ENCODE measurements around the gene LRRN2. TPM values are rescaled to one million over a fixed set of nuclear protein-coding genes. Genes with fewer than 3 reads are reported as not detected.

Gene LRRN2
- total RNA-seq, 5 donors from 2014 or later (not counting 1 experiment from before 2014, with no cell fraction given): 0.03 TPM; not detected in 4

DNA sequence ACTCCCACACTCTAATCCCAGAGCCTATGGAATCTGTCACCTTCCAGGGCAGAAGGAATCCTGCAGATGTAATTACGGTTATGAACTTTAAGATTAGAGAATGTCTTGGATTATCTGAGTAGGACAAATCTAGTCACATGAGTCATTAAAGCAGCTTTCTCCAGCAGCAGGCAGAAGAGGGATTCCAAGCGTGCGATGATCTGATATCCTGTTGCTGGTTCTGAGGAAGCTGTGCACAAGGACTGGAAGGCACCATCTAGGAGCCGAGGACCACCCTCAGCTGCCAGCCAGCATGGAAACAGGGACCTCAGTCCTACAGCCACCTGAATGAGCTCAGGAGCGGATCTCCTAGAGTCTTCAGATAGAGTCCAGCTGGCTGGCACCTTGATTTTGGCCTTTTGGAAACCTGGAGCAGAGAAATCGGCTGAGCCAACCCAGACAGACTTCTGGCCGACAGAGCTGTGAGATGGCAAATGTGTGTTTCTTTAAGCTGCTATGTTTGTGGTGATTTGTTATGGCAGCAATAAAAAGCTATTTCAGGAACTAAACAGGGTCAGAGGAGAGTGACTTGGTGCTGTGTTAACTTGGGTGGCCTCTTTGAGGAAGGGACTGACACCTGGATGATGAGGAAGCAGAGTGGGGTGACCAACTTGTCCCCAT, 34.5 kb downstream of the LRRN2 start:
- CTCF ChIA-PET: no interaction called here
- peaks cover 8 to 18% of the 10 kb centered on the region in 2 donors for H3K27me3 Mint-ChIP-seq

DNA sequence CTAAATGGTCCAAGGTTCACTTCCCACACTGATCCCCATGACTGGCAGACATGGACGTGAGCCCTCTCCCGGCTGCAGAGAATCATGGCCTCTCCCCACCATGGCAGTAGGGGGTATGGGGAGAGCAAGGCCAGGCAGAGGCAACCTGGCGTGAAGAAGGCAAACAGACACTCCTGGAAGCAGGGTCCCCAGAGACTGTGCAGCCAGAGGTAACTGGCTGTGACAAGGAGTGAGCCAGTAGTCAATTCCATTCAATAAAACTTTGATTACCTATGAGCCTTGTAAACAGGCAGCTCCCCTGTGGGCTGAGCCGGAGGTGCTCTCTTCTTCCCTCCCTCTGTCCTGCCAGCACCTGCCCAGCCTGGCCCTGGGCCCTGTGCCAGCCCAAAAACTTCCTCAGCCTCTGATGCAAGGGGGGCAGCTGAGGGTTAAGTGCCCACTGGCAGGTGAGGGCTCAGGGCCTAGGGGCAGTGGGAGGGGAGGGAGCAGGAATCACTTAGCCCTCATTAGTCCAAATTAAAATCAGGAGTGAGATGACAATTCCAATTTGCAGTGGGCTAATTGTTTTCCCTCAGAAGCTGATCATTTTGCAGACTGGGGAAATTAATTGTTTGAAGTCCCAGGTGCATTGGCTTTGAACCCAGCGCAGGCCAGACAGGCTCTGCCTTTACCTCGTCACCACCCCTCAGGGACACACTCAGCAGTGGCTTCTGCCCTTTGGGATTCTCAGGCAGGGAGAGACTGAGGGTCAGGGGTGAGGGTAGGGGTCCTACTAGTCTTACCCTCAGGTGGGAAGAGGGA, 35.6 kb downstream of the LRRN2 start:
- peaks cover 4 to 17% of the 10 kb centered on the region in 2 donors for H3K27me3 Mint-ChIP-seq
- CTCF ChIA-PET: no interaction called here

More for the DNA sequence above, 34.5 kb downstream of the LRRN2 start:
- no peak for DNase-seq
- H3K27ac ChIP-seq (ENCODE audit: low read length): no peak overlapping the region
- Mint-ChIP-seq H3K27ac (no peak overlapping the region), H3K4me3 (no peak overlapping the region), H3K9me3 (no peaks in the 10 kb centered on the region), H3K4me1 (no peaks in the 10 kb centered on the region), H3K36me3 (no peaks in the 10 kb centered on the region)
- POLR2A ChIA-PET: no interaction called here
- H3K4me1 ChIP-seq (ENCODE audit: control insufficient read depth in 1 of 2, extremely low read depth in 1 of 2, insufficient read depth in 2 of 2, low read length in 2 of 2): no peaks in the 10 kb centered on the region
- ATAC-seq (replicated peaks in 1 of 4): no peak
- 86% methylated on average over 6 of the region's 7 CpGs for WGBS (ENCODE audit: insufficient coverage)
- peaks cover 0 to 23% of the 10 kb centered on the region in 2 experiments for H3K27me3 ChIP-seq (replicated peaks in 1 of 2; ENCODE audit: control insufficient read depth in 2 of 2, extremely low read depth in 1 of 2, insufficient read depth in 2 of 2, low read length in 1 of 2)
- H3K36me3 ChIP-seq (ENCODE audit: control insufficient read depth in 2 of 2, extremely low read depth in 1 of 2, insufficient read depth in 1 of 2, low read length in 1 of 2): no peaks in the 10 kb centered on the region
- no peaks in the 10 kb centered on the region for H3K9me3 ChIP-seq
- no peak overlapping the region for H3K4me3 ChIP-seq (ENCODE audit: control insufficient read depth in 1 of 2, extremely low read depth in 1 of 2, low read length in 1 of 2)

DNA sequence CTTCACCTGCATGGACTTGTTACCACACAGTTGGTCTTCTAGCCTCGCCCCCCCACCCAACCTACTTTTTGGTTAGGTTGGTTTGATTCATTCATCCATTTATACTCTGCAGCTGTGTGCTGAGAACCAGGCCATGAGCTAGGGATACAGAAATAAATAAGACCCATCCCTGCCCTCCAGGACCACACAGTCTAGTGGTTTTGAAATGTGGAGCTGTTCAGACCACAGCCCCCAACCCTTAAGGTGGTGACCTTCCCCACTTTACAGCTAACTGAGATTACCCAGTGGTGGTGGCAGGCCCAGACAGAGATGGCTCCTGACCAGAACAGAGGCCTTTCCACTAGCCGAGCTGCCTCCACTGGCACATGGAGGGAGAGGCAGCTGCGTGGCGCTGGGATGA, 37.0 kb downstream of the LRRN2 start:
- ChIA-PET POLR2A (no interaction called here), CTCF (interaction anchor here in 1 of 2 donors (0.6 kb wide), 1 partner anchor 11 kb away, joined by 3 read pairs; no protein-coding TSS in a partner anchor)
- Histone ChIP-seq H3K9me3 (no peaks in the 10 kb centered on the region), H3K4me1 (ENCODE audit: control insufficient read depth in 1 of 2, extremely low read depth in 1 of 2, insufficient read depth in 2 of 2, low read length in 2 of 2) (no peaks in the 10 kb centered on the region), H3K27me3 (replicated peaks in 1 of 2; ENCODE audit: control insufficient read depth in 2 of 2, extremely low read depth in 1 of 2, insufficient read depth in 2 of 2, low read length in 1 of 2) (peaks cover 0 to 27% of the 10 kb centered on the region in 2 experiments), H3K27ac (ENCODE audit: low read length) (no peak overlapping the region), H3K4me3 (ENCODE audit: control insufficient read depth in 1 of 2, extremely low read depth in 1 of 2, low read length in 1 of 2) (no peak overlapping the region), H3K36me3 (ENCODE audit: control insufficient read depth in 2 of 2, extremely low read depth in 1 of 2, insufficient read depth in 1 of 2, low read length in 1 of 2) (no peaks in the 10 kb centered on the region)
- no peaks in the 10 kb centered on the region for H3K9me3 Mint-ChIP-seq
- H3K4me1 Mint-ChIP-seq: no peaks in the 10 kb centered on the region
- no peak overlapping the region for H3K4me3 Mint-ChIP-seq
- no peaks in the 10 kb centered on the region for H3K36me3 Mint-ChIP-seq
- no CpG with 5 or more reads among the region's 4 CpGs for WGBS (ENCODE audit: insufficient coverage)
- ATAC-seq (replicated peaks in 1 of 4): no peak
- peaks cover 9 to 23% of the 10 kb centered on the region in 2 donors for H3K27me3 Mint-ChIP-seq
- no peak for DNase-seq
- H3K27ac Mint-ChIP-seq: no peak overlapping the region

More for the DNA sequence above, 35.6 kb downstream of the LRRN2 start:
- H3K27ac Mint-ChIP-seq: no peak overlapping the region
- POLR2A ChIA-PET: no interaction called here
- no peaks in the 10 kb centered on the region for H3K9me3 Mint-ChIP-seq
- no peak overlapping the region for H3K4me3 Mint-ChIP-seq
- ATAC-seq (replicated peaks in 1 of 4): no peak
- H3K36me3 ChIP-seq (ENCODE audit: control insufficient read depth in 2 of 2, extremely low read depth in 1 of 2, insufficient read depth in 1 of 2, low read length in 1 of 2): no peaks in the 10 kb centered on the region
- H3K4me3 ChIP-seq (ENCODE audit: control insufficient read depth in 1 of 2, extremely low read depth in 1 of 2, low read length in 1 of 2): no peak overlapping the region
- H3K27ac ChIP-seq (ENCODE audit: low read length): no peak overlapping the region
- H3K9me3 ChIP-seq: no peaks in the 10 kb centered on the region
- DNase-seq: no peak
- WGBS (ENCODE audit: insufficient coverage): 100% methylated on average over 2 of the region's 6 CpGs
- no peaks in the 10 kb centered on the region for H3K36me3 Mint-ChIP-seq
- no peaks in the 10 kb centered on the region for H3K4me1 Mint-ChIP-seq
- H3K4me1 ChIP-seq (ENCODE audit: control insufficient read depth in 1 of 2, extremely low read depth in 1 of 2, insufficient read depth in 2 of 2, low read length in 2 of 2): no peaks in the 10 kb centered on the region
- H3K27me3 ChIP-seq (replicated peaks in 1 of 2; ENCODE audit: control insufficient read depth in 2 of 2, extremely low read depth in 1 of 2, insufficient read depth in 2 of 2, low read length in 1 of 2): peaks cover 0 to 23% of the 10 kb centered on the region in 2 experiments

DNA sequence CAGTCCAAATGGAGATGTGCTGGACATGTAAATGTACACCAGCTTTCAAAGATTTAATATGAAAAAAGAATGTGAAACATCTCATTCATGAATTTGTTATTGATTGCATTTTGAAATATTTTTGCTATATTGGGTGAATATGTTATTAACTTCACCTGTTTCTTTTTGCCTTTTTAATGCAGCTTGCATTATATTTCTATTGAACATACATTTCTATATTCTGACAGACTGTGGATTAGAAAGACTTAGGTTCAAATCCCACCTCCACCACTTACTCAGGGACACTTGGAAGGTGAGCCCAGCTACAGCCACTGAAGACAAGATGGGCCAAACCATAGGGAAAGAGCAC, 37.8 kb downstream of the LRRN2 start:
- no peaks in the 10 kb centered on the region for H3K36me3 ChIP-seq (ENCODE audit: control insufficient read depth in 2 of 2, extremely low read depth in 1 of 2, insufficient read depth in 1 of 2, low read length in 1 of 2)
- Mint-ChIP-seq H3K4me3 (no peak overlapping the region), H3K27me3 (peaks cover 6 to 23% of the 10 kb centered on the region in 2 donors), H3K9me3 (no peaks in the 10 kb centered on the region), H3K27ac (no peak overlapping the region), H3K4me1 (no peaks in the 10 kb centered on the region), H3K36me3 (no peaks in the 10 kb centered on the region)
- ChIA-PET CTCF (no interaction called here), POLR2A (no interaction called here)
- peaks cover 0 to 22% of the 10 kb centered on the region in 2 experiments for H3K27me3 ChIP-seq (replicated peaks in 1 of 2; ENCODE audit: control insufficient read depth in 2 of 2, extremely low read depth in 1 of 2, insufficient read depth in 2 of 2, low read length in 1 of 2)
- no peak overlapping the region for H3K4me3 ChIP-seq (ENCODE audit: control insufficient read depth in 1 of 2, extremely low read depth in 1 of 2, low read length in 1 of 2)
- ATAC-seq (replicated peaks in 1 of 4) (no peak), DNase-seq (no peak)
- H3K9me3 ChIP-seq: no peaks in the 10 kb centered on the region
- H3K27ac ChIP-seq (ENCODE audit: low read length): no peak overlapping the region
- H3K4me1 ChIP-seq (ENCODE audit: control insufficient read depth in 1 of 2, extremely low read depth in 1 of 2, insufficient read depth in 2 of 2, low read length in 2 of 2): no peaks in the 10 kb centered on the region

DNA sequence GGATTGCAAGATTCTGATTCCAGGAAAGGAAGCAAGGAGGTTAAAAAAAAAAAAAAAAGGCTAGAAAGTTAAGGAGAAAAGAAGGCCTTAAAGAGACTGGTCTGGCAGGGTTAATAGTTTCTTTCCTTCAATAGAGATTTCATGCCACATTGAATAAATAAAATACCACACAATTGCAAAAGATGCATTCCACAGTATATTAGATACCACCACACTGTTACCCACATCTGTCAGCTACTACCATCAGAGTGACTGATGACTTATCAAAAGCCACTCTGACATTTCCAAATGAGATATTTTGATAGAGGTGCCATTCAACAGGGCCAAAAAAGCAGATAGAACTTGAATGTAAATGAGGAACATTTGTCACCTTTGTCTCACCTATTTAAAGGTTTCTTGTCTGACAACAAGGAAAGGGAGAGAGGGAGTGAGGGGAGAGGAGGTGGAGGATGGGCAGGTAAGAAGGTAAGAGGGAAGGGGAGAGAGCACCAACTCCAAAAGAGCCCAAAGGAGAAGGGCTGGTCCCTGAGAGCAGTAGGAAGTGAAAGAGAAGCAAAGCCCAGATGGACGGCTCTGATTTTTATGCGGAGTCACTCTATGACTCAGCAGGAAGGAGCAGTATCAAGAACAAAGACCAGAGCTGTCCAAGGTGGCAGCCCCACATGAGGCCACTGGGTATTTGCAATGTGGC, 38.3 kb downstream of the LRRN2 start:
- CTCF ChIA-PET: interaction anchor here in 1 of 2 donors (0.6 kb wide), 1 partner anchor 674 kb away, joined by 3 read pairs; no protein-coding TSS in a partner anchor
- POLR2A ChIA-PET: no interaction called here
- peaks cover 6 to 20% of the 10 kb centered on the region in 2 donors for H3K27me3 Mint-ChIP-seq
- H3K36me3 ChIP-seq (ENCODE audit: control insufficient read depth in 2 of 2, extremely low read depth in 1 of 2, insufficient read depth in 1 of 2, low read length in 1 of 2): no peaks in the 10 kb centered on the region
- H3K4me3 Mint-ChIP-seq: no peak overlapping the region
- H3K4me1 ChIP-seq (ENCODE audit: control insufficient read depth in 1 of 2, extremely low read depth in 1 of 2, insufficient read depth in 2 of 2, low read length in 2 of 2): no peaks in the 10 kb centered on the region
- DNase-seq: peak in 1 of 35 experiments; percentile 7
- no peaks in the 10 kb centered on the region for H3K9me3 ChIP-seq
- no peak overlapping the region for H3K27ac ChIP-seq (ENCODE audit: low read length)
- no peaks in the 10 kb centered on the region for H3K9me3 Mint-ChIP-seq
- H3K27ac Mint-ChIP-seq: no peak overlapping the region
- peaks cover 0 to 20% of the 10 kb centered on the region in 2 experiments for H3K27me3 ChIP-seq (replicated peaks in 1 of 2; ENCODE audit: control insufficient read depth in 2 of 2, extremely low read depth in 1 of 2, insufficient read depth in 2 of 2, low read length in 1 of 2)
- WGBS (ENCODE audit: insufficient coverage): 29% methylated on average over 1 of the region's 2 CpGs
- no peaks in the 10 kb centered on the region for H3K4me1 Mint-ChIP-seq
- no peak overlapping the region for H3K4me3 ChIP-seq (ENCODE audit: control insufficient read depth in 1 of 2, extremely low read depth in 1 of 2, low read length in 1 of 2)
- ATAC-seq (replicated peaks in 1 of 4): no peak
- no peaks in the 10 kb centered on the region for H3K36me3 Mint-ChIP-seq

DNA sequence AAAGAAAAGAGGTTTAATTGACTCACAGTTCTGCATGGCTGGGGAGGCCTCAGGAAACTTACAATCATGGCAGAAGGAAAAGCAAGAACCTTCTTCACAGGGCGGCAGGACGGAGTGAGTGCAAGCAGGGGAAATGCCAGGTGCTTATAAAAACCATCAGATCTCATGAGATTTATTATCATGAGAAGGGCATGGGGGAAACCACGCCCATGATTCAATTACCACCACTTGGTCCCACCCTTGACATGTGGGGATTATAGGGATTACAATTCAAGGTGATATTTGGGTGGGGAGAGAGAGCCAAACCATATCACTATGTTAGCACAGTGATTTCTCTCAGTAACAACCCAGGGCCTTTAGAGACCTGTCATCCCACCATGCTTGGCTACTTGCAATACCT, 39.9 kb downstream of the LRRN2 start:
- CTCF ChIA-PET: no interaction called here

More for the DNA sequence above, 39.9 kb downstream of the LRRN2 start:
- H3K4me3 Mint-ChIP-seq: no peak overlapping the region
- DNase-seq (no peak), ATAC-seq (replicated peaks in 1 of 4) (no peak)
- Histone ChIP-seq H3K9me3 (no peaks in the 10 kb centered on the region), H3K4me3 (ENCODE audit: control insufficient read depth in 1 of 2, extremely low read depth in 1 of 2, low read length in 1 of 2) (no peak overlapping the region), H3K4me1 (ENCODE audit: control insufficient read depth in 1 of 2, extremely low read depth in 1 of 2, insufficient read depth in 2 of 2, low read length in 2 of 2) (no peaks in the 10 kb centered on the region), H3K36me3 (ENCODE audit: control insufficient read depth in 2 of 2, extremely low read depth in 1 of 2, insufficient read depth in 1 of 2, low read length in 1 of 2) (no peaks in the 10 kb centered on the region), H3K27ac (ENCODE audit: low read length) (no peak overlapping the region), H3K27me3 (replicated peaks in 1 of 2; ENCODE audit: control insufficient read depth in 2 of 2, extremely low read depth in 1 of 2, insufficient read depth in 2 of 2, low read length in 1 of 2) (peaks cover 0 to 11% of the 10 kb centered on the region in 2 experiments)
- peaks cover 6 to 14% of the 10 kb centered on the region in 2 donors for H3K27me3 Mint-ChIP-seq
- no peaks in the 10 kb centered on the region for H3K36me3 Mint-ChIP-seq
- no peaks in the 10 kb centered on the region for H3K9me3 Mint-ChIP-seq
- H3K27ac Mint-ChIP-seq: no peak overlapping the region
- no peaks in the 10 kb centered on the region for H3K4me1 Mint-ChIP-seq
- WGBS (ENCODE audit: insufficient coverage): no CpG with 5 or more reads among the region's 3 CpGs
- POLR2A ChIA-PET: no interaction called here

Measured in T-cell (primary cell).